SK-N-SH treated with all-trans-retinoic acid at 6 μM for 48 hours (cell line): ENCODE data around the gene S100A8.

Experiments used
- BACH2 ChIP-seq: fragments of 250-450 bp; sonication (Bioruptor Pico); IDR thresholded peaks from 2 replicates; pipeline ENCODE4 v1.9.0; 2021; ENCODE audit warnings: mild to moderate bottlenecking, borderline replicate concordance
- CREB5 ChIP-seq: fragments of 250-450 bp; sonication (Bioruptor Pico); IDR thresholded peaks from 2 replicates; pipeline ENCODE4 v1.5.1; 2020; ENCODE audit warnings: low read depth, mild to moderate bottlenecking, moderate library complexity
- PATZ1 ChIP-seq: fragments of 250-450 bp; sonication (Bioruptor Pico); IDR thresholded peaks from 2 replicates; pipeline ENCODE4 v1.8.0; 2020; ENCODE audit warnings: mild to moderate bottlenecking, moderate library complexity, borderline replicate concordance
- PPARA ChIP-seq: fragments of 250-450 bp; sonication (Bioruptor Pico); IDR thresholded peaks from 2 replicates; pipeline ENCODE4 v1.5.0; 2020; ENCODE audit warnings: mild to moderate bottlenecking, borderline replicate concordance
- RARB ChIP-seq: fragments of 250-450 bp; sonication (Bioruptor Pico); IDR thresholded peaks from 2 replicates; pipeline ENCODE4 v1.8.0; 2021; ENCODE audit warnings: mild to moderate bottlenecking, moderate library complexity
- SNAI2 ChIP-seq: fragments of 250-450 bp; sonication (Bioruptor Pico); IDR thresholded peaks from 2 replicates; pipeline ENCODE4 v1.5.0; 2020; ENCODE audit warnings: mild to moderate bottlenecking, moderate library complexity
- TCF4 ChIP-seq: fragments of 250-450 bp; sonication (Bioruptor Pico); IDR thresholded peaks from 2 replicates; pipeline ENCODE4 v1.8.0; 2021; ENCODE audit warnings: mild to moderate bottlenecking, moderate library complexity, borderline replicate concordance
- TSHZ2 ChIP-seq: fragments of 250-450 bp; sonication (Bioruptor Pico); IDR thresholded peaks from 2 replicates; pipeline ENCODE4 v1.5.0; 2020; ENCODE audit warnings: mild to moderate bottlenecking, moderate library complexity
- ZFP3 ChIP-seq: fragments of 250-450 bp; sonication (Bioruptor Pico); IDR thresholded peaks from 2 replicates; pipeline ENCODE4 v1.5.0; 2020; ENCODE audit warnings: mild to moderate bottlenecking, moderate library complexity
- ZFP30 ChIP-seq: fragments of 450-650 bp; formaldehyde crosslinking; IDR thresholded peaks from 2 replicates; pipeline ENCODE4 v1.5.0; 2022; ENCODE audit warnings: mild to moderate bottlenecking, moderate library complexity
- ZNF8 ChIP-seq: fragments of 450-650 bp; formaldehyde crosslinking; IDR thresholded peaks from 2 replicates; pipeline ENCODE4 v1.5.0; 2020; ENCODE audit warnings: mild to moderate bottlenecking, moderate library complexity

GRCh38 chr1:153401461-153401860 is 10.6 kb upstream of the S100A8 start:
- no peak for TF ChIP-seq TSHZ2 (CRISPR knock-in tag)
- TF ChIP-seq PATZ1 = no peak
- TF ChIP-seq RARB (CRISPR knock-in tag) = no peak
- no peak for TF ChIP-seq ZFP30
- no peak for TF ChIP-seq PPARA (CRISPR knock-in tag)
- no peak for TF ChIP-seq TCF4 (CRISPR knock-in tag)
- TF ChIP-seq SNAI2 (CRISPR knock-in tag) = no peak
- TF ChIP-seq ZNF8 (CRISPR knock-in tag) = no peak
- no peak for TF ChIP-seq CREB5 (CRISPR knock-in tag)
- TF ChIP-seq ZFP3 (CRISPR knock-in tag) = no peak
- TF ChIP-seq BACH2 = no peak
